Fibroblast of gingiva (primary cell): ENCODE measurements around the gene TAF9.
"Not testable (repeated sequence)": the region's sequence is repeated elsewhere in the genome, so short reads cannot be mapped to it uniquely, and the experiment has no call there.

ENCODE experiments used
- DNase-seq: peaks from one replicate; pipeline ENCODE4 v3.0.0-alpha.2; 2011; ENCODE audit warnings: low read depth

TAF9 gene

DNA sequence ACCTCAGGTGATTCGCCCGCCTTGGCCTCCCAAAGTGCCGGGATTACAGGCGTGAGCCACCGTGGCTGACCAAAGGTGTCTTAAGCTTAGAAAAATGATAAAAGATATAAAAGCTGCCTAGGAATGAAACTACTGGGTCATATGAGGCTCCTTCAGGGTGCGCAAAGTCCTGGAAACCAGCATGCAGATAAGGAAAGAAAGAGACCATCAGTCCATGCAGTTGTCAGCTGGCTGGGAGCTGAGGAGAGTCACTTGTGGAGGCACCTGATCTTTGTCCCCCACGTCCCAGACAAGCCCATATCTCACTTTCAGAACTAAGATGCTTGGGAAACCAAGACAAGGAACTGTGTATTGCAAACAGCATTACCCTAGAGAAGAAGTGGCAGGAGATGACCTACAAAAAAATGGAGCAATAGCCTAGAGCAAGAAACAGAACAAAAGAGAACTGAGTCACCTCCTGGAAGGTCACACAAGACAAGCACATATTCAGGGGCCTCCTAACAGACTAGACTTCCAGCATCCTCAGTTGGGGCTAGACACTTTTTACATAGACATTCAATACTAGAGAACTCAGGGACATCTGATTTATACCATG lies 33.9 kb downstream of the TAF9 start:
- DNase-seq = no peak

DNA sequence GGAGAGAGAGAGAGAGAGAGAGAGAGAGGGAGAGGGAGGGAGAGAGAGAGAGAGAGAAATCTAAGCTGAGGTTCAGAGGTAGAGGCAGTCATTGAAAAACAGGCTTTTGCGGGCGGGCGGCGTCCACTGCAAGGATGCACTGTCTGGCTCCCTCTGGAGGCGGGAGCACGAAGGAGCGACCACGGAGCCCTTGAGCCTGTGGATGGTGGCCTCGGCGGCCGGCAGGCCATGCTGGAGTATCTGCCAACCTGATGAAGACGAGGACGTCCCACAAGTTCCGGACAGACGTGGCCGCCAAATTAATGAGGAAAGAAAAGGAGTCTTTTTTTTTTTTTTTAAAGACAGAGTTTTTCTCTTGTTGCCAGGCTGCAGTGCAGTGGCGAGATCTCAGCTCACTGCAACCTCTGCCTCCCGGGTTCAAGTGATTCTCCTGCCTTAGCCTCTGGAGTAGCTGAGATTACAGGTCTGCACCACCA lies 34.5 kb downstream of the TAF9 start:
- DNase-seq = peak; percentile 81

DNA sequence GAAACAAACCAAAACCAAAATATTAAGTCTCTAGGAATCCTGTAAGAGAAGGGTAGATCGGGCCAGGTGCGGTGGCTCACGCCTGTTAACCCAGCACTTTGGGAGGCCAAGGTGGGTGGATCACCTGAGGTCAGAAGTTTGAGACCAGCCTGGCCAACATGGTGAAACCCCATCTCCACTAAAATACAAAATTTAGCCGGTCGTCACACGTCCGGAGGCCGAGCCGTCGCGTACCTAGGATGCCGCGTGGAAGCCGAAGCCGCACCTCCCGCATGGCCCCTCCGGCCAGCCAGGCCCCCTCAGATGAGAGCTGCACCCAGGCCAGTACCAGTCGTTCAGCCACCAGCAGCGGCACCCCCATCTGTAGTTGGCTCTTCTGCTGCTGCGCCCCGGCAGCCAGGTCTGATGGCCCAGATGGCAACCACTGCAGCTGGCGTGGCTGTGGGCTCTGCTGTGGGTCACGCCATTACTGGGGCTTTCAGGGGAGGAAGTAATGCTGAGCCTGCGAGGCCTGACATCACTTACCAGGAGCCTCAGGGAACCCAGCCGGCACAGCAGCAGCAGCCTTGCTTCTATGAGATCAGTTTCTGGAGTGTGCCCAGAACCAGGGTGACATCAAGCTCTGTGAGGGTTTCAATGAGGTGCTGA lies 35.5 kb downstream of the TAF9 start:
- DNase-seq = not testable (repeated sequence)

DNA sequence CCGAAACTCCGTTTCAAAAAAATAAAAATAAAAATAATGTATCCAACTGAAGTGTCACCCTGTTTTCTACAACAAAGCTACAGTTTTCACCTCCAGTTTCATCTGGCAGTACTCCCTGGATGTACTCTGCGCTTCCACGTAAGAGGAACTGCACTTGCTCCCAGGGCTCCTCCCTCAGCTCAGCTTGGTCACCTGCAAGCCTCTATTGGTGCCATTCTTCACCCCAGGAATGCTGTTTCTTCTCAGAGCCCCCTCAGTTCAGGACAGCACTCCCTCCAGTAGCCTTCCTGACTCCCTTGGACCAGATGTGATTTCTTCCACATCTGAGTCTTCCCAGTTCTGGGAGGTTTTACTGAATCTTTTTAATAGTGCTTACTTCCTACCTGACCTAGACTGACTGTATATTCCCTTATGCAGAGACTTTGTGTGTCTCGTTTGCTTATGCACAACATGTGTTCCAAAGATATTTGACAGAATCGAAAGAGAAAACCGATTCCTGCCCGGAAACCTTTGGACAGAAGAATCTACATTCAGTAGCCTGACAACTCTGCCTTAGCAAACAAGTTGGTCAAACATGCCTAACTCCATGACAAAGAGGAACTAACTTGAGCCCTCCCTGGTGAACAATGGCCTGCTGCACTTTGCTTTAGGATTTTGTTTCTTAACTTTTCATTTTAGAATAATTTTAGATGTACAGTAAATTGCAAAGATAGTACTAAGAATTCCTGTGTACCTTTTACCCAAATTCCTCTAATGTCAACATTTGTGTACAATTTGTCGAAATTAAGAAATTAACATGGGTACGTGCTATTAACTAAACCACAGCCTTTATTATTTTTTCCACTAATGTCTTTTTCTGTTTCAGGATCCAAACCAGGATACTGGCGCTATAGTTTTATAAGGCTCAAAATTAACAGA lies 37.5 kb downstream of the TAF9 start:
- DNase-seq = no peak

DNA sequence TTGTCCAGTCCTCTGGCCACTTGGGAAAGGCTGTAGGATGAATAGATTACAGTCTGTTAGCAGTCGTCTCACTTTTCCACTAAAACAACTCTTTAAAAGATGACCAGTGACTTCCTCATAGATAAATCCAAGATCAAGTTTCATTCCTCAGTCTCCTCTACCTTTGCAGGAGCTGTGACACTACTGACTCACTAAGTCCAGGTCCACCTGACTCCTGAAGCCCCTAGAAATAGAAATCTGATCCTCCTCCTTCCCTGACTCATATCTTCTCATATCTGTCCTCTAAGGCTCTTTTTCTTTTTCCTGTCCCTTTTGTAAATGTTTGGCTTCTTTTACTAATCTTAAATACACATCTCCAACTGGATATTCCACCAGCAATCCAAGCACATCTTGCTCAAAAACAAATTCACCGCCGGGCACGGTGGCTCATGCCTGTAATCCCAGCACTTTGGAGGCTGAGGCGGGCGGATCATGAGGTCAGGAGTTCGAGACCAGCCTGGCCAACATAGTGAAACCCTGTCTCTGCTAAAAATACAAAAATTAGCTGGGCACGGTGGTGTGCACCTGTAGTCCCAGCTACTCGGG lies 39.3 kb downstream of the TAF9 start:
- DNase-seq = no peak

DNA sequence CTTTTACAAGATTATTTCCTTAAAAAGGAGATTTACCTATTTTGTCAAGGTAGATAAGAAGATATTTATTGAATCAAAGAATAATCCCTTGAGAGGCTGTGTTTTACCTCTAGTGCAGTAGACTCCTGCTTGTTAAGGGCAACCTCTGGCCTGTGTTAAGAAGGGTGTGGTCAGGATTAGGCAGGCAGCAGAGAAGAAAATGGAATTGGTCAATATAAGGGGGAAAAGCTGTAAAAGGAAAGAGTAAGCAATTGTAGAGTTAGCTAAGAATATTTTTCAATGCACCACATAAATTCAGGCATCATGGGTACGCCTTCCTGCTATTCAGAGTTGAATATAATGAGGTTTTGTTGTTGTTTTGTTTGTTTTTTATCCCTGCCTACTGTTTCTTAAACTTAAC lies 43.0 kb downstream of the TAF9 start:
- no peak for DNase-seq

DNA sequence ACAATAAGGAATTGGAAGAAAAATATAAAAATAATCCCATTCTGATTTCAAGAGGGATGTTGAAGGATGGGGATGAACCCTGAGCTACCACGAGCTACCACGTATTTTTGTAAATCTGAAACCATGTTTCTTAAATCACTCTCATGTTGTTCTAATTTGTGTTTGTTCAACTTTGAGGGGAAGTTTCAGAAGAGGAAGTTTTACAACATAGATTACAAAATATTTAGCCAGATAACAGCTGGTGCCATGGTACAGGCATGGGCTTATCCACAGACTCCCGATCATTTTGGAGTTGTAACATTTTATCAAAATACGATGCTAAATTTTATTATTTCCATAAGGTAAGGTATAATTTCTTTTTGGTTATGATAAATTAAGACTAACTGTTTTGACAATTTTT lies 51.9 kb downstream of the TAF9 start:
- DNase-seq = no peak

DNA sequence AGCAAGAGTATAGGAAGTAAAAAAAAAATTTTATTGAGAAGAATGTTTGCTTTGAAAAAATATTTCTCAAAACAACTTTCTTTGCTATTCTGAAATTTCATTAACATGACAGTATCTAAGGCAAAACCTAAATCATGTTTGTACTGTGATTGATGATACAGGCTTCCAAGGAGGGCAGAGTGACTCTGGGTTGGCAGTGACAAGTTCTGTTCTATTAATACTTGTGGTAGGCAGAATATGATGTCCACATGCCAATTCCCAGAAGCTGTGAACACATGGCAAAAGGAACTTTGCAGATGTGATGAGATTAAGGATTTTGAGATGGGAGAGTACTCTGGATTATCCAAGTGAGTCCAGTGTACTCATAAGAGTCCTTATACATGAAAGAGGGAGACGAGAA lies 53.3 kb downstream of the TAF9 start:
- no peak for DNase-seq
